ENCODE results near the gene PACS1. TPM values are rescaled to one million over a fixed set of nuclear protein-coding genes. Genes with fewer than 3 reads are reported as not detected.
"Not testable (repeated sequence)": the region's sequence is repeated elsewhere in the genome, so short reads cannot be mapped to it uniquely, and the experiment has no call there.

The PACS1 gene
- total RNA-seq, 2 donors from 2014 or later, result 65.1 to 84.1 TPM

- DNase-seq (ENCODE audit: low spot score), result no peak
- intact Hi-C loops (cut with DNase I), result loop anchor here (1.0 to 10.0 kb wide), 2 partner anchors 17 to 57 kb away; partner anchors contain the start of gene YIF1A (in 1 of the 2)
Observed at GRCh38 chr11:66227700-66228099, 157.6 kb downstream of the PACS1 start.

- DNase-seq (ENCODE audit: low spot score), result no peak
- intact Hi-C loops (cut with DNase I), result loop anchor here in 1 of 2 donors (10.0 kb wide), 1 partner anchor 56 kb away; the partner anchor contains the start of gene YIF1A
Observed at GRCh38 chr11:66228521-66228920, 158.4 kb downstream of the PACS1 start.

DNA sequence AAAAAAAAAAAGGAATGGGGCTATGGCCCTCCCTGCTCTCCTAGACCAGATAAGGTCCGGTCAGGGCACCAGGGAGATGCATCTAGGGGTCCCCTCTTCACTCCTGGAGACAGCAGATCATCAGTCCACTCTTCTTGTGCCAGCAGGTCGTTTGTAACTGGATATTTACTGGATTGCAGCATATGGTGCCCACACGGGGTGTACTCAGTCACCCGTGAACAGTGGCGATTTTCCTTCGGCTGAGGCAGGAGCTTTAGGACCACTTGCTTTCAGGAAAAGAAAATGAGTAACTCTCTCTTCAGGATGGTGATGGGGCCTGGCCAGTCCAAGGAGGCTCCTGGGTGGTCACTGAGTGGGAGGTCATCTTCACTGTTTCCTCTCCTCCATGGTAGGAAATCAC lies 160.1 kb downstream of the PACS1 start:
- no peak for DNase-seq (ENCODE audit: low spot score)

DNA sequence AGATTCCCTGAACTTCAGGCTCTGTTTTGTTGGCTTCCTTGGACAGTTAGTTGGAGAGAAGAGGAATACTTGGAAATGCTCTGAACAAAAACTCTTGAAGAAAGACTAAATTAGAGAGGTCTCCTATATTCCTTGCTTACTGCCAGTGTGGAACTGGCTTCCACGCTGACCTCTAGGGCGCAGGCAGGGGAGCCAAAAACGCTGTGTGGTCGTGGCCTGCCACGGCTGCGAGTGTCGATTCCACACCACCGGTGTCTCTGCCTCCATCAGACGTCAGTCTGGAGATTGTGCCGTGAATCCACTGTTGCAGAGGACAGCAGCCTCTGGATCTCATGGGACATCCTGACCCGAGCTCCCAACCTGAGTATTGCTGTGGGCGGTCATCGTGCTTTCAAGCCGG lies 160.9 kb downstream of the PACS1 start:
- intact Hi-C loops (cut with DNase I), result no loop called here
- DNase-seq (ENCODE audit: low spot score), result no peak

More for the DNA sequence above, 160.1 kb downstream of the PACS1 start:
- intact Hi-C loops (cut with DNase I), result no loop called here

GRCh38 chr11:66231561-66231960 lies 161.5 kb downstream of the PACS1 start:
- DNase-seq (ENCODE audit: low spot score), result no peak
- intact Hi-C loops (cut with DNase I), result no loop called here

DNA sequence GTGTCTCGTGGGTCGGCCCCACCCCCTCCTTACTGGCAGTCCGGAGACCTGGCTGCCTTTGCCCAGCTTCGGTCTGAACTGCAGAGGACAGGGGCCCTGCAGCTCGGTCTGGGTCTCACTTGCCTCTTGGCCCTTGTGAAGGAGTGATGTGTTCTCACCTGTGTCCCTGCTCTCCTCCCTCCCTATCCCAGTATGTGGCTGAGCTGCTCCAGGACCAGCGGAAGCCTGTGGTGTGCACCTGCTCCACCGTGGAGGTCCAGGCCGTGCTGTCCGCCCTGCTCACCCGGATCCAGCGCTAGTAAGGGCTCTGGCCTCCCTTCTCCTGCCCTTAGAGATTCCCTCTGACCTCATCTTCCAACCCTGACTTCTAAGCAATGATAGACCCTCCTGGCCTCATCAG lies 162.7 kb downstream of the PACS1 start:
- intact Hi-C loops (cut with DNase I), result no loop called here
- DNase-seq (ENCODE audit: low spot score), result no peak

GRCh38 chr11:66233301-66233700 lies 163.2 kb downstream of the PACS1 start:
- intact Hi-C loops (cut with DNase I), result no loop called here
- DNase-seq (ENCODE audit: low spot score), result no peak

- no peak for DNase-seq (ENCODE audit: low spot score)
- intact Hi-C loops (cut with DNase I), result no loop called here
Observed at GRCh38 chr11:66235141-66235540, 165.1 kb downstream of the PACS1 start.

DNA sequence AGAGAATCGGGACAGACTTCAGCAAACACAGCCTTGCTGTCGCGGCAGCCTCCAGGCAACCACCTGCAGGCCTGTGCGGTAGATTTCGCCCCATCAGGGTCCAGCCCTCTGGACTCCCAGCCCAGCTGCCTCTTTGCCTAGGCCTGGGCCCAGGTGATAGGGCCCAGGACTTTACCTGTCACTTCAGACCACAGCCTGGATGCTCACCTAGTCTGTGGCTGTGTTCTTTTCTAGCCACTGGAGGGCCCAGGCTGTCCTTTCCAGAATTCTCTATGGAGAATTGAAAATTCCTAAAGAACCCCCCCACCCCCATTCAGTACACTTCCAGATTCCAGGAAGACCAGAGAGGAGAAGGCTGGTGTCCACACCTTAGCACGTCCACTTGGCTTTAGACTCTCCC lies 167.8 kb downstream of the PACS1 start:
- no peak for DNase-seq (ENCODE audit: low spot score)
- intact Hi-C loops (cut with DNase I), result no loop called here

DNA sequence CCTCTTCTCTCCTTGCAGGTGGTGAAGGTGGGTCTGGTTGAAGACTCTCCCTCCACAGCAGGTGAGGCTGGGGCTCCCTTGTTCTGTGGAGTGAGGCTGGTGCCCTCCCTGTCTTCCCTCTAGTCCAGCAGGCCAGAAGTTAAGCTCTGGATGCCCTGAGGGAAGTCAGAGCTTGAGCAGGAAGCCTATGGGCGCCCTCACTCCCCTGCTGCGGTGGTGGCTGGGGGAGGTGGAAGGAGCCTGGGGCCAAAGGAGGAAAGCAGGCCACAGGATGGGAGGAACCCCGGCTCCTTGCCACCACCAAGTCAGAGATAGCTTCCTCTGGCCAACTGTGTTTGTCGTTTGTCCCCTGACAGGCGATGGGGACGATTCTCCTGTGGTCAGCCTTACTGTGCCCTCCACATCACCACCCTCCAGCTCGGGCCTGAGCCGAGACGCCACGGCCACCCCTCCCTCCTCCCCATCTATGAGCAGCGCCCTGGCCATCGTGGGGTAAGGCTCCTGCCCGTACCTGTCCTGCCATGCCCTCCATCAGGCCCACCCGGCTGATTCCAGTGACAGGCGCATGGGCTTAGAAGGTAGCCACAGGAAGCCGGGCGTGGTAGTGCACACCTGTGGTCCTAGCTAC lies 168.8 kb downstream of the PACS1 start:
- DNase-seq (ENCODE audit: low spot score), result no peak
- intact Hi-C loops (cut with DNase I), result no loop called here

- intact Hi-C loops (cut with DNase I), result no loop called here
- DNase-seq (ENCODE audit: low spot score), result no peak
Observed at GRCh38 chr11:66239511-66239910, 169.4 kb downstream of the PACS1 start.

DNA sequence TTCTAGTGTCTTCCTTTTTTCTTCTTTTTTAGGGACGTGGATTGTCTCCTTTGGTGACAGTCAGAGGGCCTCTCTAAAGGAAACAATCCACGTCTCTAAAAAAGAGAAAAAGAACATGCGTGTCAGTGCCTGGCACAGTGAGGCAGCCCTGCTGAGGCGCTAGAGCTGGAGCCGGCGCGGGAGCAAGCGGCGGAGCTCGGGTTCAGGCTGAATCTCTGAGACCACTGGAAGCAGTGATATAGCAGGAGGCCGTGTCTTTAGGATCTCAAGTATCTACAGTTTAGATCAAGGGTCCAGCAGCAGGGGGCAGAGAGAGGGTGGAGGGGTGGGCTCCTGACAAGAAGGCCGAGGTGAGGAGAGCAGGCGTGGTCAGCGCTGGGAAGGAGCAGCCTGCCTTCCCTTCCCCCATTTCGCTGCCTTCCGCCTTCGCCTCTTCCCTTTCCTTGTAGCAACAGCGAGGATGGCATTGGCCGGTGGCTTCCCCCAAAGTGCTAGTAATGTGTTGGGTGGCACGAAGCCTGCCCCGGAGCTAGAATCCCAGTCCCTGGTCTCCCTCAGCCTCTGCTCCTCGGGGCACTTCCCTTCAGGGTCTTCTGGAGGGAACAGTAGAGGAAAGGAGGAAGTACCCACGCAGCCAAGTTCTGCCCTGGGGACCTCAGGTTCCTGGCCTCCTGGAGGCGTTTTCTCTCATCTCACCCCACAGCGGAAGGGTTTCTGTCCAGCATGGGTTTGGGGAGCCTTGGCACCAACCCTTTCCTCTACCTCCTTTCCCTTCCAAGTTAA lies 170.1 kb downstream of the PACS1 start:
- no peak for DNase-seq (ENCODE audit: low spot score)
- intact Hi-C loops (cut with DNase I), result no loop called here

DNA sequence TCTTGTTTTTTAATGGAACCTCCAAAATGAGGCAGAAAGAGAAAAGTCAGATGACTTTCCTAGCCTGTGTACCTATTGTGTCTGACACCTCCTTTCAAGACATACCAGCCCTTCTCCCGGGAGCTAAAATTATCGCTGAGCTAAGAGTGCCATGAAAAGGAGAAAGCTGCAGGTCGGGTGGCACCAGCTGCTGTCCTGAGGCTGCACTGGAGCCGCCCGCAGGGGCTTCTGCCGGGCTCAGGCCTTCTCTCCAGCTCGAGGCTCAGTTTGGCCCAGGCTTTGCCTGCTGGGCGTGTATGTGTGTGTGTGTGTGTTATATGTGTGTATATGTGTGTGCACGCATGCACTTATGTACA lies 170.7 kb downstream of the PACS1 start:
- DNase-seq (ENCODE audit: low spot score), result no peak
- intact Hi-C loops (cut with DNase I), result no loop called here

- no peak for DNase-seq (ENCODE audit: low spot score)
- intact Hi-C loops (cut with DNase I), result no loop called here
Observed at GRCh38 chr11:66242095-66242765, 172.2 kb downstream of the PACS1 start.

DNA sequence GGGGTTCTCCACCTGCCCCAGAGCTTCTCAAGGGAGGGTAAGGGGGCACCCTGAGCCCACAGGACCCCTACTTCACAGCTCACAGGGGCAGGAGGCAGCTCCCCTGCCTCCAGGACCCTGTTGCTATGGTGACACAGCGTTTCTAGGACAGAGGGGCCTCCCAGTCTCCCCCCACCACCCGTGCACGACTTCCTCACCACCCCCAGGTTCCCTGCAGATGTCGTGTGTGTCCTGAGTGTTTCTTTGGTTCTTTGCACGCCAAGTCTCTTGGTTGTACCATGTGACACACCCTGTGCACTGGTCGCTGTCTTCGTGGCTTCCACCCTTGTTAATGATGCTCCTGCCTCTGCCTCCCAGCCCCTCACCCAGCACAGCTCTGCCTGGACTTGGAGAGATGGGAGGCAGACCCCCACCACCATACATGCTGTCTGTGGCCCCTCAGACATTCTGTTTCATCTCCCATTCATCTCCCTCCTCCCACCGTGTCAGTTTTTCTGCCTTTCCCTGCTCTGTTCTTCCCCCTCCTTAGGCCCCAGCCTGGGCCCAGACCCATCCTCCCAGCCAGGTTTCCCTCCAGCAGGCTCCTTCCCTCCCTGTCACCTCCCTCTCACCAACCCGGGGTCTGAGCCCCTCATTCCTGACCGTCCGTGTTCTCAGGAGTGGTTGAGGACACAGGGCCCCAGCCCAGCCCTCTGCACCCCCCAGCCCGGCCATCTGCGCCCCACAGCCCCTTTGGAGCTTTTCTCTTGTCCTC lies 173.9 kb downstream of the PACS1 start:
- intact Hi-C loops (cut with DNase I), result loop anchor here in 1 of 2 donors (1.0 kb wide), 1 partner anchor 17 kb away; no protein-coding TSS in a partner anchor

GRCh38 chr11:66247295-66247694 lies 177.2 kb downstream of the PACS1 start:
- intact Hi-C loops (cut with DNase I), result no loop called here
- DNase-seq (ENCODE audit: low spot score), result no peak

More for the DNA sequence above, 173.9 kb downstream of the PACS1 start:
- no peak for DNase-seq (ENCODE audit: low spot score)

DNA sequence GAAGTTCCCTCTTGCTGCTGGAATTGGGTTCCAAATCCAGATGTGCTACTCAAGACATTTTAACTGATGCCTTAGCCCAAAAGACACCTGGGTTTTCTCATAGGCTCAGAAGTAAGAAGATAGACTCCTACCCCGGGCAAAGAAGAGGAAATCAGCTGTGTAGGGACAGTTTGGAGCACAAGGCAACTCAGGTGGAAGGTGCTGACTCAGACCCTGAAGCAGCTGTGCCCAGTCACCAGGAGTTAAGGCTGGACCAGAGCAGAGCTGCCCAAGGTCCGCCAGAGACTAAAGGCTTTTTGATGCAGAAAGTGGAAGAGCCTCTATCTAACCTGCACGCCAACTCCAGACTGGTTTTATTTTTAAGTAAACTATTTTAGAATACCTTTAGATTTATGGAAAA lies 177.7 kb downstream of the PACS1 start:
- intact Hi-C loops (cut with DNase I), result no loop called here
- DNase-seq (ENCODE audit: low spot score), result no peak

- DNase-seq (ENCODE audit: low spot score), result no peak
- intact Hi-C loops (cut with DNase I), result no loop called here
Observed at GRCh38 chr11:66248903-66249302, 178.8 kb downstream of the PACS1 start.

DNA sequence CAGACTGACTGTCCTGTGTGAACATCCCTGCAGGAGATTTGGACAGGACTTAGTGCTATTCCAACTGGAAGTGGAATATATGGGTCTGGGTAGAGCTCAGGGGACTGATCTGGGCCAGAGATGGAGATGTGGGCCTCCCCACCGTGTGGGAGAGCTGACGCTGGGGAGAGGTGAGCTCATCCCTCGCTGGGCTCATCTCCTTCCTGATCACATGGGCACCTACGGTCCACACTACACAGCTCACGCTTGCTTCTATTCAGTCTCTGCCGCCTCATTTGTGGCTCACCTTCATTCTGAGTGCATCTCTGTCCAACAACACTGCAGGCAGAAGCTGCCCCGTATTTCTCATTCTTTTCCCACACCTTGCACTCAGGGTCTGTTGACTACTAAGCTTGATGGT lies 181.7 kb downstream of the PACS1 start:
- intact Hi-C loops (cut with DNase I), result no loop called here
- no peak for DNase-seq (ENCODE audit: low spot score)

- DNase-seq (ENCODE audit: low spot score); intact Hi-C loops (cut with DNase I): not testable (repeated sequence)
Observed at GRCh38 chr11:66253081-66253480, 183.0 kb downstream of the PACS1 start.
